SK-N-SH (cell line): ENCODE results near the gene ZC3H18.

Experiments
- CTCF ChIP-seq: fragments of 200-600 bp; sonication (generic); IDR thresholded peaks from 2 replicates; pipeline ENCODE4 v1.6.1; 2017; ENCODE audit warnings: antibody characterized with exemption, mild to moderate bottlenecking, moderate library complexity
- EP300 ChIP-seq, 2 experiments: IDR thresholded peaks; 2 replicates each; pipeline versions ENCODE4 v1.4.0 to v1.6.1; 2012; ENCODE audit warnings: borderline replicate concordance in 1 of 2, low read depth in 1 of 2, low read length in 1 of 2
- NRF1 ChIP-seq: IDR thresholded peaks from 2 replicates; pipeline ENCODE4 v1.6.1; 2012; ENCODE audit warnings: low read depth, mild to moderate bottlenecking, low read length
- RAD21 ChIP-seq: IDR thresholded peaks from 2 replicates; pipeline ENCODE4 v1.6.1; 2012; ENCODE audit warnings: mild to moderate bottlenecking, low read length
- YY1 ChIP-seq: IDR thresholded peaks from 2 replicates; pipeline ENCODE4 v1.4.0; 2012; ENCODE audit warnings: low read depth, mild to moderate bottlenecking
- TF ChIP-seq, protein P1 (sequence below): IDR thresholded peaks from 2 replicates; pipeline ENCODE4 v1.4.0; 2012; ENCODE audit warnings: low read depth, borderline replicate concordance

DNA sequence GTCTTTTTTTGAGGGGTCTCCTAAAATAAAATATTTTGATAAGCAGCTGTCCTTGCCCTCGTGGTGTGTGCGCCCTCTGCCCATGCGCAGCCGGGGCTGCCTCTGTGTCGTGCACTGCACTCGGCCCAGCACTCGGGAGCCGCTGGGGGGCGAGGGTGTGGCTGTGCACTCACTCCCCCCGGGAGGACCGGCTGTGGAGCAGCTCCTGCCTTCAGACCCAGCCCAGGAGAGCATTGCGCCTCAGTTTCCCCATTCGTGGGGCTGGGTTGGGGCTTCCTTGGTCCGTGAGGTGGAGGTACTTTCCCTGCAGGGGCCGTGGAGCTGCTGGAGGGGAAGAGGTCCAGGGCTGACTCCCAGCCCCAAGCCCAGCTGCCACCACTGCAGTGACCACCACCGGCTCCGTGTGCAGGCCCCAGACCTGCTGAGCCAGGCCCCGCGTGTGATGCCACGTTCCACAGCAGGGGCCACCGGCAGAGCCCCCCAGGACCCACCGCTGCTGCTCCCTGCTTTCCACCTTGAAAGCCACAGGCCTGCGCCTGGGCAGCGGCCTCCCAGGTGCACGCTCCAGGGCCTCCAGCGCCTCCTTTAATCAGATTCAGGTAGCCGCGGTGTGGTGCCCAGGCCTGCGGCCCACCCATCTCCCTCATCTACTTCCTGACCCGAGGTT, 61.9 kb downstream of the ZC3H18 start:
- TF ChIP-seq CTCF (no peak), NRF1 (no peak), RAD21 (no peak), YY1 (no peak), EP300 (IDR thresholded peaks at IDR 0.05; ENCODE audit: borderline replicate concordance in 1 of 2, low read depth in 1 of 2, low read length in 1 of 2) (no peak)
- TF ChIP-seq, protein P1, sequence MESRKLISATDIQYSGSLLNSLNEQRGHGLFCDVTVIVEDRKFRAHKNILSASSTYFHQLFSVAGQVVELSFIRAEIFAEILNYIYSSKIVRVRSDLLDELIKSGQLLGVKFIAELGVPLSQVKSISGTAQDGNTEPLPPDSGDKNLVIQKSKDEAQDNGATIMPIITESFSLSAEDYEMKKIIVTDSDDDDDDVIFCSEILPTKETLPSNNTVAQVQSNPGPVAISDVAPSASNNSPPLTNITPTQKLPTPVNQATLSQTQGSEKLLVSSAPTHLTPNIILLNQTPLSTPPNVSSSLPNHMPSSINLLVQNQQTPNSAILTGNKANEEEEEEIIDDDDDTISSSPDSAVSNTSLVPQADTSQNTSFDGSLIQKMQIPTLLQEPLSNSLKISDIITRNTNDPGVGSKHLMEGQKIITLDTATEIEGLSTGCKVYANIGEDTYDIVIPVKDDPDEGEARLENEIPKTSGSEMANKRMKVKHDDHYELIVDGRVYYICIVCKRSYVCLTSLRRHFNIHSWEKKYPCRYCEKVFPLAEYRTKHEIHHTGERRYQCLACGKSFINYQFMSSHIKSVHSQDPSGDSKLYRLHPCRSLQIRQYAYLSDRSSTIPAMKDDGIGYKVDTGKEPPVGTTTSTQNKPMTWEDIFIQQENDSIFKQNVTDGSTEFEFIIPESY = no peak
